ENCODE measurements around the gene DCBLD1.

- TF ChIP-seq CTCF (conservative IDR thresholded peaks at IDR 0.05) (no peak), EZH2 (IDR thresholded peaks at IDR 0.05; ENCODE audit: low read depth) (no peak)
Observed at GRCh38 chr6:117553142-117553541, 70.7 kb downstream of the DCBLD1 start.
